BLaER1 treated with 17β-estradiol and CSF1 and Interleukin-3, amounts not matched to agents 10 nM and 100 nM (cell line): Measurements from ENCODE around the gene PI4KA.

Experiments used
- H3K27ac ChIP-seq, 11 experiments: shearing (Covaris generic); formaldehyde crosslinking; 2 replicates each; pipeline ENCODE4 v1.8.1; 2022
- H3K27me3 ChIP-seq, 11 experiments: shearing (Covaris generic); formaldehyde crosslinking; 2 replicates each; pipeline ENCODE4 v1.8.1; 2022
- H3K36me3 ChIP-seq, 11 experiments: shearing (Covaris generic); formaldehyde crosslinking; 2 replicates each; pipeline ENCODE4 v1.8.1; 2022
- H3K4me1 ChIP-seq, 10 experiments: shearing (Covaris generic); formaldehyde crosslinking; 2 replicates each; pipeline ENCODE4 v1.8.1; 2022
- H3K4me2 ChIP-seq, 11 experiments: shearing (Covaris generic); formaldehyde crosslinking; 2 replicates each; pipeline ENCODE4 v1.8.1; 2022
- H3K4me3 ChIP-seq, 10 experiments: shearing (Covaris generic); formaldehyde crosslinking; 2 replicates each; pipeline ENCODE4 v1.8.1; 2022
- H3K9ac ChIP-seq, 11 experiments: shearing (Covaris generic); formaldehyde crosslinking; 2 replicates each; pipeline ENCODE4 v1.8.1; 2022
- H3K9me3 ChIP-seq, 11 experiments: shearing (Covaris generic); formaldehyde crosslinking; replicated peaks in 1 of 11; 2 replicates each; pipeline ENCODE4 v1.8.1; 2022
- H4K20me1 ChIP-seq, 11 experiments: shearing (Covaris generic); formaldehyde crosslinking; 2 replicates each; pipeline ENCODE4 v1.8.1; 2022
- Cebpa-rat ChIP-seq, 11 experiments: shearing (Covaris generic); IDR thresholded peaks; 2 replicates each; pipeline ENCODE4 v1.8.1; 2022

PI4KA gene

DNA sequence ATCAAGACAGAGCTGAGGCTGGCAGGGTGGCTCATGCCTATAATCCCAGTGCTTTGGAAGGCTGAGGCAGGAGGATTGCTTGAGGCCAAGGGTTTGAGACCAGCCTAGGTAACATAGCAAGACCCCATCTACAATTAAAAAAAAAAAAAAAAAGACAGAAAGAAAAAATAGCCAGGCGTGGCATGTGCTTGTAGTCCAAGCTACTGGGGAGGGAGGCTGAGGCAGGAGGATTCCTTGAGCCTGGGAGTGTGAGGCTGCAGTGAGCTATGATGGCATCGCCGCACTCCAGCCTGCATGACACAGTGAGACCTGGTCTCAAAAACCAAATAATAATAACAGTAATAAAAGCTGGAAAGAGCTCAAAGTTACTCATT is 75.3 kb downstream of the PI4KA start:
- Histone ChIP-seq H3K9me3 (no peaks in the 10 kb centered on the region), H3K9ac (peak overlapping the region in 6 of 11 experiments; percentile 9 to 32 (median 18); a peak in 1 of 22 replicates), H3K27ac (peak overlapping the region in 10 of 11 experiments; percentile 0 to 56 (median 32); a peak in 12 of 22 replicates), H3K4me1 (peaks cover 47 to 88% (median 56%) of the 10 kb centered on the region in 10 experiments), H3K4me2 (peak overlapping the region; percentile 66 to 89 (median 77)), H3K4me3 (peak overlapping the region in 1 of 10 experiments; percentile 5; a peak in 1 of 20 replicates), H3K27me3 (no peaks in the 10 kb centered on the region), H3K36me3 (peaks cover 28 to 72% (median 52%) of the 10 kb centered on the region in 11 experiments), H4K20me1 (peaks cover 15 to 57% (median 31%) of the 10 kb centered on the region in 11 experiments; a peak in 20 of 22 replicates)
- TF ChIP-seq Cebpa-rat (IDR thresholded peaks at IDR 0.05), result no peak

DNA sequence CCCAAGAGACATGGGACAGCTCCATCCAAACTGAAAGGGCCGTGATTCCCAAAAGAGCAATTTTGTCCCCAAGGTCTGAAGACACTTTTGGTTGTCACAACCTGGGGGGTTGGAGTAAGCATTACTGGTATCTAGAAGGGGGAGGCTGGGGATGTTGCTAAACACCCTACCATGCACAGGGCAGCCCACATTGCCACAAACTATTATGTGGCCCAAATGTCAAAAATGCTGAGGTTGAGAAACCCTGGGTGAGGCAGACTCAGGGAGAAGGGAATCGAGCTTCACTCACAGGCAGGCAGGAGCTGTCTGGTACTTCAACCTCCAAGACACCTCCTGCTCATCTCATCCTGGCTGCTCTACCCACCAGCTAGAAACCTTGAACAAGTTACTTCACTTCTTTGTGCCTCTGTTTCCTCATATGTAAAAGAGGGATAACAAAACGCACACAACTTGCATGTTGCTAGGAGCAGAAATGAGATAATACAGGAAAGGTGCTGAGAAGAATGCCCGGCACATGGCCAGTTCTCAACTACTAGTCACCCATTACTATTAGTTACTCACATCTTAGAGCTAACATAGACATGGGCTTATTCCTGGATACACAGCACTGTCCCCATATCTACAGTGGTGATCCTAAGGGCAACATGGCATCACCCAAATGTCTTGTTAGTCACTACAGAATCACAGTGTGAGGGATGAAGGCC is 75.9 kb downstream of the PI4KA start:
- Histone ChIP-seq H3K9ac (peak overlapping the region in 2 of 11 experiments; percentile 9 to 32; a peak in 1 of 22 replicates), H3K4me2 (peak overlapping the region; percentile 66 to 89 (median 77)), H4K20me1 (peaks cover 10 to 53% (median 27%) of the 10 kb centered on the region in 11 experiments; a peak in 20 of 22 replicates), H3K27me3 (no peaks in the 10 kb centered on the region), H3K9me3 (no peaks in the 10 kb centered on the region), H3K4me1 (peaks cover 52 to 83% (median 57%) of the 10 kb centered on the region in 10 experiments), H3K27ac (peak overlapping the region in 8 of 11 experiments; percentile 0 to 56 (median 26); a peak in 8 of 22 replicates), H3K4me3 (no peak overlapping the region), H3K36me3 (peaks cover 25 to 71% (median 47%) of the 10 kb centered on the region in 11 experiments)
- peak in 1 of 11 experiments; percentile 18; a peak in 1 of 22 replicates for TF ChIP-seq Cebpa-rat (IDR thresholded peaks at IDR 0.05)

DNA sequence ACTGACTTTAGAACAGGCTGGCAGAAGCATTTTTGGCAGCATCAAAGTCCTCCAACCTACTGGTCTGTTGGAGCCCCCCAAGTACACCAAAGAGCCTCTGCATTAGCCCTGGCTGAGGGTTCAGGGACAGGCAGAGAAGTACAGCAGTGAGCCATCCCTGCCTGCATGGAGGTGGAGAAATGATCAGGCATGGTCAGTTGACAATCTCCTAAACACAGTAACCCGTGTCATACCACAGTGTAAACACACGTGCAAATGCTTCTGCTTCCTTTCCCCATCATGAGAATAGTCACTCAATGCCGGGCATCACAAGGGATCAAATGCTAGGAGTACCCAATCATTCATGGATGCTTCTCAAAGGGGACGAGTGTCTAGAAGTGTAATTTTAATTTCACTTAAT is 76.5 kb downstream of the PI4KA start:
- Histone ChIP-seq H3K9ac (no peak overlapping the region; a peak in 1 of 22 replicates), H3K36me3 (peaks cover 20 to 71% (median 40%) of the 10 kb centered on the region in 11 experiments), H3K9me3 (no peaks in the 10 kb centered on the region), H3K4me2 (peak overlapping the region in 10 of 11 experiments; percentile 36 to 89 (median 74); a peak in 18 of 22 replicates), H4K20me1 (peaks cover 7 to 52% (median 22%) of the 10 kb centered on the region in 11 experiments; a peak in 18 of 22 replicates), H3K4me1 (peaks cover 55 to 77% (median 60%) of the 10 kb centered on the region in 10 experiments), H3K27ac (no peak overlapping the region), H3K27me3 (no peaks in the 10 kb centered on the region), H3K4me3 (no peak overlapping the region)
- no peak for TF ChIP-seq Cebpa-rat (IDR thresholded peaks at IDR 0.05)

DNA sequence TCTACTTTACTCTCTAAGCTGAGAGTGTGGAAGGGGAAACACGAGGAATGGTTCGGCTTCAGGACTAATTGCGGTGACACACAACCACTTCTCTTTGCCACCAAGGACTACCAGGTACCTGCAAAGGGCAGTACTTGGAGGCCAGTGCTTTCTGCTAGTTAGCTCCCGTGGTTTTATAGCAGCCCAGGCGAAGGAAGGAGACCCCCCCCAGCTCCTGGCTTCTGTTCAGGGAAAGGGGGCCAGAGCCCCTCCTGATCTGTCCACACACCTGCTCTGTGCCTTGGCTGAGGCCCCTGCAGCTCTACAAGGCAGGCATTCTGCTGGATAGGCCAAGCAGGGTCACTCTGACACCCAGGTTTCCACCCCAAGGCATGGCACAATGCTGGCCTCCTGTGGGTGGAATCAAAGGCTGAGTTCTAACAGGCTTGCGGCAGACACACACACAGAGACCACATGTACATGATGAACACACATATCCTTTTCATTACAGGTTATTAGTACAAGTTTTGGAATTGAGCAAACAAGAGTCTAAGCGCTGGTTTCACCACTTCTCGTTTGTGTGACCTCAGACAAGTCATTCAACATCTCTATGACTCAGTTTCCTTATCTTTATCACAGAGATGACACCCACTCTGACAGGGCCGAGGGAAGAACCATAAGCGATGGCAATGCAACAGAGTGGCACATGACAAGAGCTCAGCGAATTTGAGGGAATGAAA is 77.2 kb downstream of the PI4KA start:
- no peak for TF ChIP-seq Cebpa-rat (IDR thresholded peaks at IDR 0.05)
- H4K20me1 ChIP-seq, result peaks cover 4 to 46% (median 19%) of the 10 kb centered on the region in 11 experiments; a peak in 18 of 22 replicates
- H3K27ac ChIP-seq, result no peak overlapping the region
- peaks cover 20 to 71% (median 37%) of the 10 kb centered on the region in 11 experiments; a peak in 20 of 22 replicates for H3K36me3 ChIP-seq
- H3K4me3 ChIP-seq, result no peak overlapping the region
- no peaks in the 10 kb centered on the region for H3K9me3 ChIP-seq
- no peak overlapping the region for H3K9ac ChIP-seq
- no peaks in the 10 kb centered on the region for H3K27me3 ChIP-seq
- H3K4me1 ChIP-seq, result peaks cover 55 to 72% (median 60%) of the 10 kb centered on the region in 10 experiments
- H3K4me2 ChIP-seq, result peak overlapping the region in 7 of 11 experiments; percentile 12 to 85 (median 71); a peak in 10 of 22 replicates

DNA sequence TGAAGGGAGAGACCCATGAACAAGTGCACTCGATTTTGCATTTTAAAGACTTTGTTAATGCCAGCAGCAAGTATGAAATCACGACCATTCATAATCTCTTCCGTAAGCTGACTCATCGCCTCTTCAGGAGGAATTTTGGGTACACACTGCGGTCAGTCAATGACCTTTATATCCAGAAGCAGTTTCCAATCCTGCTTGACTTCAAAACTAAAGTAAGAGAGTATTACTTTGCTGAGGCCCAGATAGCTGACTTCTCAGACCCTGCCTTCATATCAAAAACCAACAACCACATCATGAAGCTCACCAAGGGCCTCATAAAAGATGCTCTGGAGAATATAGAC is 78.8 kb downstream of the PI4KA start:
- 0 out of 22 replicates have a peak overlapping the region, but pooled peaks of 2 of the 11 experiments have one; percentile 13 to 18 for H3K4me2 ChIP-seq
- peaks cover 18 to 74% (median 41%) of the 10 kb centered on the region in 11 experiments; a peak in 20 of 22 replicates for H3K36me3 ChIP-seq

DNA sequence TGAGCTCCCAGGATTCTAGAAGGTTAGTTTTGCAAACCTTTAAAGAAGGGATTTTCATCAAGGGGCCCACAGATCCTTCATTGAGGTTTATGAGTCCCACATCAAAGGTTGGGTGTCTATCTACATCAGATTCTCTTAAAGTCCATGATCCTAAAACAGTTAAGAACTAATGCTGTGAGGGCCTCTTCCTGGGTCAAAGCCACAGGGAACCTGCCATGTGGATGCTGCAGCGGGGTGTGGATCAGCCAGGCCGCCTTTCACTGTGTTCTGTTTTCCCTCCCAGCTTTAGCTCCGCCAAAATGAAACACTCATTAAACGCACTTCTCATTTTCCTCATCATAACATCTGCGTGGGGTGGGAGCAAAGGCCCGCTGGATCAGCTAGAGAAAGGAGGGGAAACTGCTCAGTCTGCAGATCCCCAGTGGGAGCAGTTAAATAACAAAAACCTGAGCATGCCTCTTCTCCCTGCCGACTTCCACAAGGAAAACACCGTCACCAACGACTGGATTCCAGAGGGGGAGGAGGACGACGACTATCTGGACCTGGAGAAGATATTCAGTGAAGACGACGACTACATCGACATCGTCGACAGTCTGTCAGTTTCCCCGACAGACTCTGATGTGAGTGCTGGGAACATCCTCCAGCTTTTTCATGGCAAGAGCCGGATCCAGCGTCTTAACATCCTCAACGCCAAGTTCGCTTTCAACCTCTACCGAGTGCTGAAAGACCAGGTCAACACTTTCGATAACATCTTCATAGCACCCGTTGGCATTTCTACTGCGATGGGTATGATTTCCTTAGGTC is 79.4 kb downstream of the PI4KA start:
- no peaks in the 10 kb centered on the region for H3K27me3 ChIP-seq
- peaks cover 0 to 30% (median 12%) of the 10 kb centered on the region in 11 experiments; a peak in 17 of 22 replicates for H4K20me1 ChIP-seq
- peaks cover 16 to 75% (median 41%) of the 10 kb centered on the region in 11 experiments; a peak in 20 of 22 replicates for H3K36me3 ChIP-seq
- H3K27ac ChIP-seq, result 0 out of 22 replicates have a peak overlapping the region, but pooled peaks of 1 of the 11 experiments have one; percentile 75
- H3K9me3 ChIP-seq, result no peaks in the 10 kb centered on the region
- H3K4me2 ChIP-seq, result peak overlapping the region in 9 of 11 experiments; percentile 0 to 48 (median 18); a peak in 12 of 22 replicates
- H3K4me3 ChIP-seq, result no peak overlapping the region
- H3K9ac ChIP-seq, result 0 out of 22 replicates have a peak overlapping the region, but pooled peaks of 1 of the 11 experiments have one; percentile 10
- TF ChIP-seq Cebpa-rat (IDR thresholded peaks at IDR 0.05), result no peak
- H3K4me1 ChIP-seq, result peaks cover 54 to 76% (median 68%) of the 10 kb centered on the region in 10 experiments

More for the DNA sequence above, 78.8 kb downstream of the PI4KA start:
- no peak for TF ChIP-seq Cebpa-rat (IDR thresholded peaks at IDR 0.05)
- H3K4me1 ChIP-seq, result peaks cover 57 to 76% (median 69%) of the 10 kb centered on the region in 10 experiments
- H3K27ac ChIP-seq, result no peak overlapping the region
- no peak overlapping the region for H3K9ac ChIP-seq
- peaks cover 0 to 35% (median 14%) of the 10 kb centered on the region in 11 experiments; a peak in 17 of 22 replicates for H4K20me1 ChIP-seq
- H3K27me3 ChIP-seq, result no peaks in the 10 kb centered on the region
- H3K4me3 ChIP-seq, result no peak overlapping the region
- no peaks in the 10 kb centered on the region for H3K9me3 ChIP-seq

DNA sequence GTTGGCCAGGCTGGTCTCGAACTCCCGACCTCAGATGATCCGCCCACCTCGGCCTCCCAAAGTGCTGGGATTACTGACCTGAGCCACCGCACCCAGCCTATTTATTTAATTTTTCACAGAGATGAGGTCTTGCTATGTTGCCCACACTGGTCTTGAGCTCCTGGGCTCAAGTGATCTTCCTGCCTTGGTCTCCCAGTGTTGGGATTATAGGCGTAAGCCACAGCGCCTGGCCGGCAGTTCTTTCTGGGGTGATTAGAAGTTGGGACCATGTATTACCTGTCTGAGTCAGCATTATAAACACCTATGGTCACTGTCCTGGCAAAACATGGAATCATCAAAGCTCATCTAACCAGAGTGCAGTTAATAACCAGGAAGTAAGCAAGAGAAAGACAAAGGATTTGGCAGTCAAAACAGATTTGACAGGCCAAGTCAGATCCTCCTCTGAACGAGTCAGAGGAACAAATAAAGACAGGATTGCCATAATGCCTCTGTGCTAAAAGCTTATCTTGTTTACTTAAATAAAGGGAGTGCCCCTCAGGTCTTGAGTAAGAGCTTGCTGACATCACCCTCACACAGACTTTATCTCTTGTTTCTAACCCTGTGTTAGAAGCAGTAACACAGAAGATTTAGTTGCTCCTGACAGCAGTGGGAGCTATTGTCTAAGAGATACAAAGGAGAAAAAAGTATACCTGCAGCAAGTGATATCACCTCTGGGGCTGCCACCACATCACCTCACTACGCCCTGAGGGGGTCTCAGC is 81.0 kb downstream of the PI4KA start:
- Histone ChIP-seq H3K27ac (peak overlapping the region in 8 of 11 experiments; percentile 8 to 75 (median 38); a peak in 11 of 22 replicates), H3K9ac (peak overlapping the region in 4 of 11 experiments; percentile 6 to 43 (median 21); a peak in 4 of 22 replicates)
- TF ChIP-seq Cebpa-rat (IDR thresholded peaks at IDR 0.05), result no peak

More for the DNA sequence above, 81.0 kb downstream of the PI4KA start:
- Histone ChIP-seq H3K4me1 (peaks cover 38 to 76% (median 66%) of the 10 kb centered on the region in 10 experiments), H3K4me3 (no peak overlapping the region), H3K27me3 (no peaks in the 10 kb centered on the region), H3K36me3 (peaks cover 16 to 85% (median 43%) of the 10 kb centered on the region in 11 experiments; a peak in 20 of 22 replicates), H3K4me2 (peak overlapping the region in 5 of 11 experiments; percentile 15 to 43 (median 18); a peak in 8 of 22 replicates), H4K20me1 (peaks cover 0 to 15% (median 0%) of the 10 kb centered on the region in 11 experiments; a peak in 5 of 22 replicates), H3K9me3 (no peaks in the 10 kb centered on the region)
